NCI-H1092 (cell line): ENCODE data around the gene EMC6.

Source experiments
- DNase-seq: peaks from one replicate; lab custom pipeline; 2025; lab: John Stamatoyannopoulos, UW

Gene EMC6

DNA sequence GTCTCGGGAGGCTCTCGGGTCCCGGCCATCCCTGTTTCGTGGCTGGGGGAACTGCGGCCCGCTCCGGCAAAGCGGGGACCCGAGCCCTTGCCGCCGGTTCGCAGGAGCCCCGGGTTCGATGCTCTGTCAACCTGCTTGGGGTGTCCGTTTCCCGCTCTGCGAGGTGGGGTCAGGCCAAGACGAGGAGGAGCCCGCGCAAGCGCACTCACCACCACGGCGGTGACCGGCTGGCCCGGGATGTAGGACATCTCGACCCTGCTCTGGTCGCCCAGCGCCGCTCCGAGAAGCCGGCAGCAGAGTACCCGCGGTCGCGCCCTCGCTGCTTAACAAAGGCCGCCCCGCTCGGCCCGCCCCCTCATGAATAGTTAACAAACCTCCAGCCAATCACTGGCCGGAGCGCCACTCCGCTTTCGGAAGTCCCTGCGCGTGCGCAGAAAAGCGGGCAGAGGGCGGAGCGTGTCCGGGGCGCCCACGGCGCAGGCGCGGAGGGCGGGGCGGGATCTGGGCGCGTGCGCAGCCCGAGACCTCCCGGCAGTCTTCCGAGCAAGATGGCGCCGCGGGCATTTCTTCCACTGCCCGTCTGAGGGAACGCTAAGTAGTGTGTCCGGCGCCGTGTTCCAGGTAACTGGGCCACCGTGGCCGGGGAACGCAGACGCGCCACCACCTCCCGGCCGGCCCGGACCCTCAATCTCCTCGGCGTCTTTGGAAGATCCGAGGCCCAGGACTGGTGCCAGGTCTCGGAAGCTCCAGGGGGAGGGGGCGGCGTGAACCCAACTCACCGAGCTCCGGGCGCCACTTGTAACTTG lies at the start of gene EMC6, which contains the start of gene TAX1BP3:
Gene EMC6, plus strand, starts transcription at position 534 of the 806 bp plus-strand sequence. CDS start 335 bp downstream, outside the sequence.
Gene TAX1BP3, minus strand, starts transcription at position 300 of the 806 bp plus-strand sequence. Its CDS starts 52 bp downstream, at position 248.
- DNase-seq: peak; percentile 95

DNA sequence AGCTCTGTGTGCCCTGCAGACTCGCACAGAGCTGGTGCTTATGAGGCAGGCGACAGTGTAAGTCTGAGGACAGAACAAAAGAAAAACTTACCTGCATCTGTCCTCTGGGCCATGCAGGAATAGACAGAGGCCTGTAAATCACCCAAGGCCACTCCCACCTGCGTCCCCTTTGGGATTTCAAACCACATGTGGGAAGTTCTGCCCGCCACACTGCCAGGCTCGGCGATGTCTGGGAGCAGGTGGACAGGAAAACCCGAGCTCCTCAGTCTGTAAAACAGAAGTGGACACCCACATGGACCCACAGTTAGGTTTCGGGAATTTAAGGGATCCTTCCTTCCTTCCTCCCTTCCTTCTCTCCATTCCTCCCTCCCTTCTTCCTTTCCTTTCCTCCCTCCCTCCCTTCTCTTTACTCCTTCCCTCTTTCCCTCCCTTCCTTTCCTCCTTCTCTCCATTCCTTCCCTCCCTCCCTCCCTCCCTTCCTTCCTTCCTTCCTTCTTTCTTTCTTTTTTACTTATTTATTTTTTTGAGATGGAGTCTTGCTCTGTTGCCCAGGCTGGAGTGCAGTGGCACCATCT lies 47.4 kb upstream of the EMC6 start:
- no peak for DNase-seq

DNA sequence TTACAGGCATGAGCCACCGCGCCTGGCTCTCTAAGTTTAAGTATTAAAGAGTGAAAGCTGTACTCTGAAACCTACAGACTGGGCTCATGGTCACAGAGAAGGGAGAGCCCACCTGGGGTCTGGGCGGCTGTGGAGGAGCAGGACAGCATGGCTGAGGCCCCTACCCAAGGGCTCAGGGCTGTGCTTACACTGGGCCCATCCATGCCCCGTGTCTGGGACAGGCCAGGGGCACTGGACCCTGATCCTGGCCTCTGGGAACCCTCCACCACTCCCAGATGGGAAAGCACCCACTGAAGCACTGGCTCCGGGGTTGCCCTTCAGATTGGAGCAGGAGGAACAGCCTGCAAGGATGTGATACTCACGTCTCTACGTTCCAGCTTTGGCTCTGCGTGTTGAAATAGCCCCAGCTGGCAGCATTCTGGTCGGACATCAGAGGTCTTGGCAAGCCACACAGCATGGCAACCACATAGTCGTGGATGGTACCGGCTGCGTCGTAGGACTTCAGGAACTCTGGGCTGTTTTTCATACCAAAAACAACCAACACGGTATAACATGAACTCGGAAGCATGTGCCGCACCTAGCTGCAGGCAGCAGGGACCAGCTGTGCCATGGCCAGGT lies 45.5 kb upstream of the EMC6 start:
- no peak for DNase-seq

DNA sequence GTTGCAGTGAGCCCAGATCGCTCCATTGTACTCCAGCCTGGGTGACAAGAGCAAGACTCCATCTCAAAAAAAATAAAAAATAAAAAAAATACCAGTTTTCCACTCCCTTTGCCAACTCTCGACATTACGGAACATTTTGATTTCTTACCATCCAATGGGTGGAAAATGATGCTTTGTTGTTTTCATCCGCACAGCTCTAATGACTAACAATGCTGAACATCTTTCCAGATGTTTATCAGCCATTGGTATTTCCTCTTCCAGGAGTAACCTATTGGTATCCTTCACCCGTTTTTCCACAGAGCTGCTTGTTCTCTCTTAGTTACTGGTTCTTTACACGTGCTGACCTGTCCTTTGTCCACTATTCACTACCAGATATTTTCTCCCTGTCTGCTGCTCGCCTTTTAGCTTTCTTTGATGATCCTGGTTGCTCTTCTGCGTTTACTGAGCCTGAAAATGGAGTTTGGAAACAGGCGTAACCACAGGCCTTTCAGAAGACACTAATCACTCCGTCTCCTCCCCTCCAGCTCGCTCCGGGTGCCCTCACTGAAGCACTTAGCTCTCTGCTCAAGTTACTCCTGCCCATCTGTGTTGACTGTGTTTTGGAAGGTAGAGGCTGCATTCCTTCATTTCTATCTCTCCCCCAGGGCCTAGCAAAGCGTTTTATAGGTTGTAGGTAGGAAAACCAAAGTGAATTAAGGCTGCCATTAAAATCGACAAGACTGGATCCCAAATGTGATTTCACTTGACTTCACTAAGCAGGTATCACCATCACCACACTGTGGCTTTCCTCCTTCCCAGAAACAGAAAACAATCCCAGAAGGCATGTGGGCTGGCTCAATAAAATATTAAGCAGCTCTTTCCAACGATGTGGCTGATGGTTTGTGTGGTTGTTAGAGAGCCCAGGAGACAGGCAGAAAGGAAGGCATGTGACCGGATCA lies 41.5 kb upstream of the EMC6 start:
- no peak for DNase-seq

DNA sequence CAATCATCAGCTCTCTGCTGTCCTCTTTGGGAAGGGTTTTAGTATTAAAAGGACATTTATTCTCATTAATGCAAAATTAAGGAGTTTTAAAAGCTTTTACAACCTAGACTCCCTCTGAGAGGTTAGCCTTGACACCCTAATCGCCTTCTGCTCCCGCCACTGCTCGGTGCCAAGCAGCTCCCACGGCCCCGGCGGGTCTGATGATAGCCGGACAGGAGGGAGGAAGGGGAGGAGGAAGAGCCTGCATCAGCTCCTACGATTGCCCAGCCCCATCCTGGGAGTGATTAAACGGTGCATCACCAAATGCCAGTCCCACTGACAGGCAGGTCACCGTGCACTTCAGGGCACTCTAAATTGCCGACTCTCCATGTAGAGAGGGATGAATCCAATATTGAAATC lies 40.8 kb upstream of the EMC6 start:
- no peak for DNase-seq

DNA sequence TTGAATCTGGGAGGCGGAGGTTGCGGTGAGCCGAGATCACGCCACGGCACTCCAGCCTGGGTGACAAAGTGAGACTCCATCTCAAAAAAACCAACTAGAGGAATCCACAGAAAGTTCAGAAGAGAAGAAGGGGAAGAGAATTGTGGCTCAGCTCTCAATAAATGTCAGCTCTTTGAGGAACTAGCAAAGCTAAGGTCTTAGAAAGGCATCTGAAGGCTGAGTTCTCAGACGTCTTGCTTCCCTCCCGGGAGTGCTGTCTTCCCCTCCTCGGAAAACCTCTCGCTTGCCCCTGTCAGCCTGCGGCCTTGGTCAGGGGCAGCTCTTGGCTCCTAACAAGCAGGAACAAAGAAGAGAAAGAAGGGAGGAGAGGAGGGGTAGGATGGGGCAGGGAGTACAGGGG lies 37.8 kb upstream of the EMC6 start:
- DNase-seq: no peak

DNA sequence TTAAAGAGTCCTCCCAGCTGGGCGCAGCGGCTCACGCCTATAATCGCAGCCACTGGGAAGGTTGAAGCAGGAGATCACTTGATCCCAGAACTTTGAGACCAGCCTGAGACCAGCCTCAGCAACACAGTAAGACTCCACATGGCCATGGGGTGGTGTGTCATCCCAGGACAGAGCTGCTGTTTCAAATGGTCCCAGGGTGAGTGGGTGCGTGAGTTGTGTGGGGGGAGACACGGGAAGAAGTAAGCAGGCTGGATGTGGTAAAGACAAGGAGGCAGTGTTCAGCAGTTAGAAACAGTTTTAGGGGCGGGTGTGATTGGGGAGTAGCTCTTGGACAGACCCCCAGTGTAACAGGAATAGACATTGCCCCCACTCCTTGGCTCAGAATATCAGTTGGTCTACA lies 36.3 kb upstream of the EMC6 start:
- DNase-seq: no peak

DNA sequence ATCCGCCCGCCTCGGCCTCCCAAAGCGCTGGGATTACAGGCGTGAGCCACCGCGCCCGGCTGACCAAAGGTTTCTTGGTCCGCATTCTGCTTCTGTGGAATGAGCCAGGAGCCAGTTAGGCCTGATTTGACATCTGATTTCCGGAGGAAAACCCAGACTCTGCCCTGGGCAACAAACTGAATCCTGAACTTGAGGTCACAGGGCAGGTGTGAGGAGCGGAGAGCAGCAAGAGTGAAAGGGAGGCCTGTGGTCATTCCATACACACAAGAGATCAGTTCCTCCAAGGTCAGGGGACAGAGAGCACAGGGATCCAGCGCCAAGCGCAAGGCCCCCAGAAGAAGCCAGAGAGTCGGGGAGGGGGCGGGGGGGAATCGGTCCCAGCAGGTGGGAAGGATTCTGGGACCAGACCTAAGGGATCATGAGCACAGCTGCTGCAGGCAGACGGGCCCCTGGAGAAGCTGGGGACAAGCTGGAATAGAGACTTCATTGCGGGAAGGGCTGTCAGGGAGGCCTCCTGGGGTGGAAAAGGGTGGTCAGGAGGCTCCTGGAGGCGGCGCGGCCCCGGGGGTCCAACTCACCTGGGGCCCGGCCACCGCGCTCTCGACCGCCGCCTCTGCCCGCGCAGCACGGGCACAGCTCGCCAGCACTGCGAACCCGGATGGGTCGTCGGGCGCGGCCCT lies 33.0 kb upstream of the EMC6 start:
- no peak for DNase-seq

DNA sequence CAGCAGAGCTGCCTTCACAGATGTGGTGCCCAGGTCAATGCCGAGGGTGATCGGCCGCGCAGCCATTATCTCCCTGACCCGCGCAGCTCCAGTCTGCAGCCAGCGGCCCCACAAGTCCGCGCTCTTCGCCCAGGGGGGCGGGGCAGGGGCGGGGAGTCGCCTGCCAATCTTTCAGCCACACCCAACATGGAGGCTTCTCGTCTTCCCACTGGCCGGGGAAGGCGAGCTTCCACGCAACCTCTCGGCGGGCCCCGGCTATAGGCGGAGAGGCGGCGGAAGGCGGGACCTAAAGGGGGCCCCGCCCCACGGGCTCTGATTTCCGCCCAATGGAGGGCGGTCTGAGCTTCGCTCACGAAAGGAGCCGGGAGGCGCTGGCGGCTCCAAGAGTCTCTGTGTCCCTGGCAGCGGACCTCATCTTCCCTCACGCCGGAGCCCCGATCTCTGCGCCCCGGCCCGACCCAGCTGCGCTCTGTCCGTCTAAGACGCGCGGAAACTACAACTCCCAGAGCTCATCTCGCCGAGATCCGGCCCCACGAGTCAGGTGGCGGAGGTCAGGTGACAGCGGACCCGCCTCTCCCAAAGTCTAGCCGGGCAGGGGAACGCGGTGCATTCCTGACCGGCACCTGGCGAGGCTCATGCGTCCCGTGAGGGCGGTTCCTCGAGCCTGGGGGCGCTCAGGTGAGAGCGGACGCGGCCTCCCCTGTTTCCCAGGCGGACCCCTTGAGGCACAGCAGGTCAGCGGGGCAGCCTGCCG lies 32.3 kb upstream of the EMC6 start, which contains the start of the genes CTNS and SHPK:
Gene CTNS, plus strand, starts transcription at position 607 of the 754 bp plus-strand sequence. CDS start 3,447 bp downstream, outside the sequence.
Gene SHPK, minus strand, starts transcription at position 97 of the 754 bp plus-strand sequence. Its CDS starts 31 bp downstream, at position 66.
- DNase-seq: peak; percentile 89

DNA sequence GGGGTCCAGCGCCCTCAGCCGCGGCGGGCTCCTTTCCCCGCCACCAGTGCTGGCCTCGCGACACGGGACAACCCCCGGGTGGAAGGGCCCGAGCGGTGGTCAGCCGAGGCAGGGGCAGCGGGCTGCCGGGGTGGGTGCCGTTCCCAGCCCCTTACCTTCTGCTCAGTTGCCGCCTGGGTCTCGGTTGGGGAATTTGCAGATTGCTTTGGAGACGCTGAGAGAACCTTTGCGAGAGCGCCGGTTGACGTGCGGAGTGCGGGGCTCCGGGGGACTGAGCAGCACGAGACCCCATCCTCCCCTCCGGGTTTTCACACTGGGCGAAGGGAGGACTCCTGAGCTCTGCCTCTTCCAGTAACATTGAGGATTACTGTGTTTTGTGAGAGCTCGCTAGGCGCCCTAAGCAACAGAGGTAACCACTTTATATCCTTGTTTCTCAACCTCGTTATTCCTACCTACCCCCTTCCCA lies 31.7 kb upstream of the EMC6 start:
- no peak for DNase-seq

DNA sequence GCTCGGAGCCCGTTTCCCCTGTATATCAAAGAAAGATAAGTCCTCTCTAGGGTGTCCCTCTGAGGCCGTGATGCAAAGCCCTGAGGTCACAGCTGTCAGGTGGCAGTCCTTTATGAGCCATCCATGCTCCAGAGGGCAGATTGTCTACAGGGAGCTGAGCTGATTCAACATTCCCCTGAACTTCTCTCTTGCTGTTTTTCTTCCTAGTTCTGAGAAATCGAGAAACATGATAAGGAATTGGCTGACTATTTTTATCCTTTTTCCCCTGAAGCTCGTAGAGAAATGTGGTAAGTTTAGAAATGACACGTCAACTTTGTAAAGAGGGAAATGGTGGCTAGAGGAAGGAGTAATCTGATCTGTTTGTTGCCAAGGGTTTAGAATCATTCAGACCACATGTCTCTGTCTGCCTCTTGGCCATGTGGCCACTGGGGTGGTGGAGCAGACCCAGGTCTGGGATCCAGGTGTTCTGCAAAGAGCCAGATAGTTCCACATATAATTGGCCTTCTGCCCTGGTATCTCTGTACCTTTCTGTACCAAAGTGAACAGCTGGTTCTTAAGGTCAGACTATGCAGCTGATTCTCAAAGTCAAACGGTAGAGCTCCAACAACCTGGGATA lies 28.5 kb upstream of the EMC6 start:
- no peak for DNase-seq

DNA sequence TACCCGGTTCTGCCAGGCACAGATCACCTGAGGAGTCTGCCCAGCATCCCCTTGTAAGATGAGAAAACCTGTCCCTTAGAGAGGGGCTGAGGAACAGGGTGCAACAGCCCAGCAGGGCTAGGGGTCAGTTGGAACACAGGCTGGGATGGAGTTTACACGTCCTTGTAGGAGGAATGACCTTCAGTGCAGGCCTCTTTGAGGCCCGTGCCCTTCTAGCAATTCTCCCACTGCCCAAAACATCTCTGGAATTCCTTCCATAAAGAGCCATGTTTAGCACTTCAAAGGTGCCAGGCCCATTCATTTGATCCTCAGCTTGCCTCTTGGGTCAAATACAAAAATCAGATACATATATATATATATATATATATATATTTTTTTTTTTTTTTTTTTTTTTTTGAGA lies 27.6 kb upstream of the EMC6 start:
- no peak for DNase-seq

DNA sequence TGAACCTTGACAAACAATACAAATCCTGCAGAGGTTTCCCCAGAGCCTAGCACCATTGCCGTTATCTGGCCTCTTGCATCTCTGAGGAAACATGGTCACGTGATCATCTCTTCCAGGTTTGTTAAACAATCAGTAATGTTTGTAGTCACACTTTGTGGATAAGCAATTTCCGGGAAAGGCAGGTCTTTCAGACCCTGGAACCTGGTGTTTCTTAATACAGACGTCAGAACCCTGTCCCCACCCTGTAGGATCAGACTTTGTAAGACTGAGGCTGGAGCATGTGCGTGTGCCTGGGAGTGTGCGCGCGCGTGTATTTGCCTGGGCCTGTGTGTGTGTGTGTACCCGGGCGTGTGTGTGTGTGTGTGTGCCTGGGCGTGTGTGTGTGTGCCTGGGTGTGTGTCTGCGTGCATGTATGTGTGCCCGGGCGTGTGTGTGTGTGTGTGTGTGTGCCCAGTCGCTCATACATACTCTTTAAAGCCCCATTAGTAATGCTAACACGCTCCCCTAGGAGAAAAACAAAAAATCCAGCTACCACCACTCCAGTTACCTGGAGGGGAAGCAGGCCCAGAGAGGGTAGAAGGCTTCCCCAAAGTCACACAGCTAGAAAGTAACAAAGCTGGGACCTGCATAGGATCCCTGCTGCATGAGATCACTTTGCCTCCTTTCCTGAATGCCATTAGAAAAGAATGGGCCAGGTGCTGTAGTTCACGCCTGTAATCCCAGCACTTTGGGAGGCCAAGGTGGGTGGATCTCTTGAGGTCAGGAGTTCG lies 26.7 kb upstream of the EMC6 start:
- no peak for DNase-seq

DNA sequence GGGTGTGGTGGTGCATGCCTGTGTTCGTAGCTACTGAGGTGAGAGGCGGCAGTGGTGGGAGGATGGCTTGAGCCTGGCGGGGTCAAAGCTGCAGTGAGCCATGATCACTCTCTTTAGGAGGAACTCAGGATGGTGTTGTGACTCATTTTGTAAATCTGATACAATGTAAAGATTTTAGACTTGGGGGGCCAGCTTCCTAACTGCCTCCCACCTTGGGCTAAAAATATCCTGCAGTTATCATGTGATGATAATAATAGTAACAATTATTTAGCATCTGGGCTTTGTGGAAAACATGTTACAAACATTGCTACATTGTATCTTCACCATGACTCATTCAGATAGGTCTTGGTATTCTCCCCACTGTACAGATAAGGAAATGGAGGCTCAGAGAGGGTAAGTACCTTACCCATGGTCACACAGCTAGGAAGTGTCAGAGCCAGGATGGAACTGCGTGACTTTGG lies 24.7 kb upstream of the EMC6 start:
- no peak for DNase-seq

DNA sequence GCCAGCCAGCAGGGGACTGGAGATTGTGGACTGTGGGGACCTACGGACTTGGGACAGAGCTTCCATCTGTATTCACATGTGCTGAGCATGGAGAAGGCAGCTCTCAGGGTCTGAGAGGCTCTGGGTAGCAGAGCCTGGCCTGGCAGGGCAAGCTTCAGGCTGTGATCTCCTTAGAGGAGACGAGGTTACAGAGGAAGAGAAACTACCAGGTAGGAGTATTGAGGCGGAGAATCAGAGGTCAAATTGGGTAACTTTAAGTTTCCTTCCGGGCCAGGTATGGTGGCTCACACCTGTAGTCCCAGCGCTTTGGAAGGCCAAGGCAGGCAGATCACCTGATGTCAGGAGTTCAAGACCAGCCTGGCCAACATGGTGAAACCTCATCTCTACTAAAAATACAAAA lies 23.3 kb upstream of the EMC6 start:
- DNase-seq: no peak

DNA sequence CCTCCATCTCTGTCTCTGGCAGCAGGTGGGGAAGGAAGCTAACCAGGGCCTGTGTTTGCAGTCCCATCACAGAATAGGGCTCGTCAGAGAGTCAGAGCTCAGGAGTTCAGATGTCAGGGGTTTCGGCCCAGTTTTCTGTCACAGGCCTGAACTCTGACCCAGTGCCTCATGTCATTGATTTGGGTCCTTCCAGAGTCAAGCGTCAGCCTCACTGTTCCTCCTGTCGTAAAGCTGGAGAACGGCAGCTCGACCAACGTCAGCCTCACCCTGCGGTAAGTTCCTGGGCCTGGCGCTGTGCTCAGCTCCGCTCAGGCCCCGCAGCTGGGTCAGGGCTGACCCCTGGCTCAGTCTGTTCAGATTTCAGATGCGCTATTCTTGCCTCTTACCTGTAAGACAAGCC lies 21.4 kb upstream of the EMC6 start:
- DNase-seq: no peak

DNA sequence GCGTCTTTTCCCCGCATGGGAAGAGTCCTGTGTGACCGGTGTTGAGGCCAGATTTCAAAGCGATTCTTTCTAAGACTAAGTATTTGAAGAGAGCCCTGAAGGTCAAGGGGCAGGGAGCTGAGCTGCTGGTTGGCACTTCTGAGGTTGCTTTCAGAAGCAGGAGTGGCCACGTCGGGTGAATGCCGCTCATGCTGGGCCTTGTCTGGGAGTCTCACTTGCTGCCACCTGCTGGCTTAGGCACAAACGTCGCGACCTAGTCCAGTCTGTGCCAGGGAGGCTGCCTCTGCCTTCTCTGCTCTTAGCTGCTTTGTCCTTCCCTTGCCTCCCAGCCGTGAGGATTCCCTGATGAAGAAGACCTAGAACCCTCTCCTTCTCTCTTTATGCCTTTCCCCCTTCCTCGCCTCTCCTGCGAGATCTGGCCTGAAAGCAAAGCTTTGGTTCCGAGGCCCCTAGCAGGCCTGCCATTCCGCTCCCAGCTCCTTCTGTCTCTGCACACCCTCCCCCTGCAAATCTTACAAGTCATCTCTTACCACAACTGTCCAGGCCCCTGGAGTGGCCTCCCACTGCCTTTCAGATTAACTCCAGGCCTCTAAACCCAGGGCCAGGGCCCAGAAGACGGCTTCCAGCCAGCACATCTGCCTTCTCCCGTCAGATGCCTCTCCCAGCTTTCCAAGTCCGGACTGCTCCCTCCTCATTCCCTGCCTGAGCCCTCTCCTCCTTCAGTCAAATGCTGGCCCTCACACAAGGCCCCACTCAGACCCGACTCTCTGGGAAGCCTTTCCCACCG lies 20.6 kb upstream of the EMC6 start:
- peak; percentile 13 for DNase-seq

DNA sequence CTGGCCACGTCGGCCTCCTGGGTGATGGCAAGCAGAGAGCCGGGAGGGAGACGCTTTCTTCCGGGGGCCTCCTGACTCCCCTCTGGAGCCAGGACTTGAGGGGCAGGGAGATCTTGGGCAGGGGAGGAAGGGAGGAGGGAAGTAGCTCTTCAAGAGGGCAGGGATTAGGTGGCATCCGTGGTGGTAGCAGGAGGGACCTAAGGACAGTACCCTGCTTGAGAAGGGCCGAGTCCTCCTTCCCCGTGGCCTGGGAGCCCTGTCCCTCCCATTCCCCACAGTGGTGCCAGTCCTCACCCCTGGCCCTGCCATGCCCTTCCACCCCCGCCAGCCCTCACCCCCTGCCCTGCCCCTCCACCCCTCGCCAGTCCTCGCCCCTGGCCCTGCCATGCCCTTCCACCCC lies 12.8 kb upstream of the EMC6 start:
- DNase-seq: no peak
